GM13976 (cell line): ENCODE measurements around the gene RAD21L1.

Experiments
- DNase-seq: peaks from one replicate; pipeline ENCODE4 v3.0.0; 2012; ENCODE audit warnings: low spot score
- CTCF ChIP-seq: IDR thresholded peaks from 2 replicates; pipeline ENCODE4 v1.5.1; 2012; ENCODE audit warnings: borderline replicate concordance, mild to moderate bottlenecking; ENCODE audit not compliant: insufficient read depth; ENCODE audit errors: extremely low read depth, missing control alignments, control extremely low read depth
- in situ Hi-C: fragments of 300-500 bp; cut with MboI; formaldehyde crosslinking; loops from one replicate; pipeline ENCODE4 v1.12.0; 2022; ENCODE audit warnings: low sequenced_read_pairs, mixed read lengths, inconsistent platforms; ENCODE audit not compliant: unreplicated experiment

RAD21L1 gene

GRCh38 chr20:1283522-1284510, 58.0 kb downstream of the RAD21L1 start:
- TF ChIP-seq CTCF = no peak
- DNase-seq = no peak
- in situ Hi-C loops = no loop called here

- in situ Hi-C loops = no loop called here
- no peak for DNase-seq
- TF ChIP-seq CTCF = no peak
Observed at GRCh38 chr20:1286267-1287024, 60.6 kb downstream of the RAD21L1 start.

GRCh38 chr20:1287306-1287705, 61.5 kb downstream of the RAD21L1 start:
- no peak for TF ChIP-seq CTCF
- in situ Hi-C loops = no loop called here
- peak; percentile 46 for DNase-seq

- DNase-seq = no peak
- no peak for TF ChIP-seq CTCF
- in situ Hi-C loops = no loop called here
Observed at GRCh38 chr20:1287787-1288569, 62.1 kb downstream of the RAD21L1 start.

- in situ Hi-C loops = no loop called here
- DNase-seq = no peak
- no peak for TF ChIP-seq CTCF
Observed at GRCh38 chr20:1291191-1291741, 65.4 kb downstream of the RAD21L1 start.

GRCh38 chr20:1292620-1293019, 66.8 kb downstream of the RAD21L1 start:
- TF ChIP-seq CTCF = no peak
- in situ Hi-C loops = no loop called here
- DNase-seq = no peak
